ENCODE measurements around the gene UBE2E3.
"Not testable (repeated sequence)": the region's sequence is repeated elsewhere in the genome, so short reads cannot be mapped to it uniquely, and the experiment has no call there.

The UBE2E3 gene

DNA sequence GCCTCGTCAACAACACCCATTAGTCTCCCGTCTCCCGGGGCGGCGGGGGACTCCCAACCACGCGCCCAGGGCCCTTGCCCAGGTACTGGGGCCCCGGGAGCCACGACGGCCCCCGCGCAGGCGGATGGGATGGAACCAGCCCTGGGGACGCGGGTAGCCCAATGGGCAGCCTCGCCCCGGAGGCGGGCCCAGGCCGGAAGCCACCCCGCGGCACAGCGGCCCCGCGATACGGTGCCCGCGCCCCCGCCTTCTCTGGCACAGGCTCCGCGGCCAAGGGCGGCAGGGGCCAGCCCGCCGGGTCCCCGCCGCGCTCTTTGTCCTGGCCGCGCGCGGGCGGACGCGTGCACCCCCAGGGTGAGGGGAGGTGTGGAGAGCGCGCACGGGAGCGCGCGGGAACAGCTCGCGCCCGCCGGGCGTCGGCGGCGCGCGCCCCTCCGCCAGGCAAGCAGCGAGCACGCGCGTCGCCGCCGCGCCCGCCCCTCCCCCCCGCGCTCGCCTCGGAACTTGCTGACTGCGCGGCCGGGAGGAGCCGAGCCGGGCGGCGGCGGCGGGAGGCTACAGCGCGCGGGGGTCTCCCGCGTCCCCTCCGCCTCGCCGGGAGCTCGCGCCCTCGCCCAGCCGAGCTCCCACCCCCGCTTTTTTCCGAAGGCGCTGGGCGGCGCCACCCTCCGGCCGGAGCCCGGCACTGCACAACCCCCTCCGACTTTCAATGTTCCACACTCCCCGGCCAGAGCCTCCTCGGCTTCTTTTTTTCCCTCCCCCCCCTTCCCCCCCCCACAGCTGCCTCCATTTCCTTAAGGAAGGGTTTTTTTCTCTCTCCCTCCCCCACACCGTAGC is at the start of gene UBE2E3:
Gene UBE2E3 (plus strand): TSS at position 500 of the 837 bp plus-strand sequence. CDS start 1,438 bp downstream, outside the sequence.
- peak; percentile 53 to 71 (median 62) for DNase-seq

DNA sequence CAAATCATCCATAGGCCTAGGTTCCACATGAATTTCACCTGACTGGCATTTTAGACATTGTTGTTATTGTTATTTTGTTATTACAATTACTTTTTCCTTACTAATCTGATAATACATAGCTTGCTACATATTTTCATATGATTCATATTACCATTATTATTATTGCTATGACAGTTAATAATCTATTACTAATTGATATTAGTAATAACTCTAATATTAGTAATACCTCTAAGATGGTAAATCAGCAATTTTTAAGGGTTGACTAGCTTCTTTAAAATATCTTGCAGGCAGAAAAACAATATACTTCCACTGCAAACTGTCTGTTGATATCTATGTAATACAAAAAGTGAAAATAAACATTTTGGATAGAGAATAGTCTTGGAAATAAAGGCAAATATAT is 48.6 kb upstream of the UBE2E3 start:
- no peak for DNase-seq

DNA sequence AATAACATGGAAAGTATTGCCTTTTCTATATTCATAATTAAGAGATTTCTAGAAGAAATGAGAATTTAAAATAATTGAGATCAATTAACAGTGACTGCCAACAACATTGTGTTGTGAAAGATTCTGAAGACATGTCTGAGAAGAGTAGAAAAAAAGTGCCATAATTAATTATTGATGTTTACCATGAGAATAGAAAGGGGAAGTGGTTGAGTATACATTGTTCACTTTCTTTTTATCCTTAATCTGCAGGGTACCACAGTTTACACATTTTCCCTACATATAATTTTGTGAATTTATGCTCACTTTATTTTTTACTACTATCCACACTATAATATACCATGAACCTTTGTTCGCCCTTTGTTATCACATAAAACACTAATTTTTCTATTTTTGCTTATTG is 47.1 kb upstream of the UBE2E3 start:
- DNase-seq = no peak

DNA sequence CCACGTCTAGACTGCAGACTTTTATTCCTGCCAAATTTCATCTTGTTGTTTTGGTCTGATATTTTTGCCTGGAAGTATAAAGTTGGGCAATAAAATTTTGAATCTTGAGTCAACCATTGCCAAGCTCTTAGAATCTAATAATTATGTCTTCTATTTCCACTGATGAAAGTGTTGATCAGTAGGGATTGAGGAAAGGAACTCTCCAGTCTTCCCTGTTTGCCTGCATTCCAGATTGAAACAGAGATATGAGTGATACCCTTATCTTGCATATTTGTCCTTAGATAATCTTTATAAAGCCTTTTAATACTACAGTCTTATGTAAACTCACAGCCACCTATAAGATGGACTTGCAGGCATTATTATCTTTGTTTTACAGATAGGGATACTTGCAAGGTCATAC is 45.5 kb upstream of the UBE2E3 start:
- DNase-seq = no peak

GRCh38 chr2:180937480-180937879 is 42.9 kb upstream of the UBE2E3 start:
- not testable (repeated sequence) for DNase-seq

- no peak for DNase-seq
These were observed 42.0 kb upstream of the UBE2E3 start for GRCh38 chr2:180938451-180938850.

DNA sequence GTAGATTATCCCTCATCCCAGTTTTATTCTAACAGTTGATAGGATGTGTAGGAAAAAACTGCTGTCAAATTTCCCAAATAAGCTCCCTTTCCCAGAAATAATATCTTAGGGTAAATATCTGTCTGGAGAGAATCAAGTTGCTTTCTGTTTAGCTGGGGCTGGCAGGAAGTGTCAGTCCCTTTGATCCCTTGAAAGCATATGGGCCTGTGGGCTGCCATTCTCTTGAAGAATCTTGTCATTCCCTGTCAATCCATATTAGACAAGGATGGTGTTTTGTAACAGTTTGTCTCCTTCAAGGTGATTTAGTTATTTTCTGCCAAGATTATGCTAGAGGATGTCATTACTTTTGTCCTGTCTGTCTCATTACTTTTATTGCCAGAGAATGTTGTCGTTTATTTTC is 37.1 kb upstream of the UBE2E3 start:
- no peak for DNase-seq

DNA sequence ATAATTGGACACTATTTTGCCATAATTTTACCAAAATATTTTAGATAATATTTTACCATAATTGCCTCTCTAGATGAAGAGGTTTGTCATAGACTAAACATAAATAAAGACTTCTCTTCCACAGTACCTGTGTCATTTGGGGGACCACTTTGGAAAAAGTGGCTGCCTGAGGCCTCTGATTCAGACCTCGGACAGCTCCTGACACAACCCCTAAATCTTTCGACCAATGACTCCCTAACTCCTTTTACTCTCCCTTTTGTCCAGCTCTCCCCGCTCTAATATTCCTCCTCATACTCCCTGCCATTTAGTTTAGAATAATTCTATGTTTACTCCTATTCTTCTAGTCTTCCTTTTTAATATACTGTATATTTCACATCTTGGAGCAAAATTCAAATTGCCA is 36.0 kb upstream of the UBE2E3 start:
- DNase-seq = no peak

GRCh38 chr2:180947208-180947689 is 33.2 kb upstream of the UBE2E3 start:
- no peak for DNase-seq

DNA sequence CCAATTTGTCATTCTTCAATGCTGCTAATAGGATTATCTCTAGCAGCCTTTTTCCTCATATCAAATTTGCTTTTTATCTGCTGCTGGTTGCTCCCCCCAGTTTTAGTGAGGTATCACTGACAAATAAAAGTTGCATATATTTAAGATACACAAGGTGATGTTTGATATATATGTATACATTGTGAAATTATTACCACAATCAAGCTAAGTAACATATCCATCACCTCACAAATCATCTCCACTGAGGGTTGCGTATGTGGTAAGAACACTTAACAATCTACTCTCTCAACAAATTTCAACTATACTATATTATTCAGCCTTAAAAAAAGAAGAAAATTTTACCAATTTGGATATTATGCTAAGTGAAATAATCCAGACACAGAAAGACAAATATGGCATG is 30.5 kb upstream of the UBE2E3 start:
- no peak for DNase-seq

DNA sequence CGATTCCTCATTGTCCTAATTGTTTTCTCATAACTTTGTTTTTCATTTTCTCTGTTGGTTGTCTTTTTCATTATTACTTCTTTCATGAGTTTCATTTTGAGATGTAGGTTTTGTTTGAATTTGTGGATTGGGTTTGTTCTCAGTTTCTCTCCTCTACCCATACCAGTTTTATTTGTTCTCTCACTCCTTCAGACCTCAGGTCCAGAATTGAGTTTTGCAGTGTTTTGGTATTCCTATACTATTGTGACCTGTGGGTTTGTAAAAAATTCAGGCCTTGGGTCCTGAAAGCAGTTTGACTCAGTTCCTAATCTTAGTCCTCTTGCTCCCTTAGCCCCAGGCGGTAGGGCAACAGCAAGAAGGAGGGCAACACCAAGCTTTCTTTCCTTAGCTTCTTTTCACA is 28.3 kb upstream of the UBE2E3 start:
- no peak for DNase-seq

DNA sequence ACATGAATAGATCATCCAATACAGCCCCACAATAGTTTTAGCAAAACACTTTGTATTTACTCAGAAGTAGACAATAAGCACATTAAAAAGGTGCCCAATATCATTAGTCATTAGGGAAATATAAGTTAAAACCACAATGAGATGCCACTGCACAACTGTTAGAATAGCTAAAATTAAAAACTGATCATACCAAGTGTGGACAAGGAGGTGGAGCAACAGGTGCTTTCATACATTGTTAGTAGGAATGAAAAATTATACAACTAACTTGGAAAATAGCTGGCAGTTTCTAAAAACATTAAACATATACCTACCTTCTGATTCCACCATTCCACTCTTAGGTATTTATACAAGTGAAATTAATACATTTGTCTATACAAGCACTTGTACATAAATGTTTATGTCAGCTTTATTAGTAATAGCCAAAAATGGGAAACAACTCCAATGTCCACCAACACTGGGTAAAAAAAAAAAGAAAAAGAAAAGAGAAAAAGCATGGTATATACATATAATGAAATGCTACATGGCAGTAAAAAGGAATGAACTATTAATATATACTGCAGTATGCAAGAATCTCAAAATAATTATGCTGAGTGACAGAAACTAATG is 27.6 kb upstream of the UBE2E3 start:
- no peak for DNase-seq

DNA sequence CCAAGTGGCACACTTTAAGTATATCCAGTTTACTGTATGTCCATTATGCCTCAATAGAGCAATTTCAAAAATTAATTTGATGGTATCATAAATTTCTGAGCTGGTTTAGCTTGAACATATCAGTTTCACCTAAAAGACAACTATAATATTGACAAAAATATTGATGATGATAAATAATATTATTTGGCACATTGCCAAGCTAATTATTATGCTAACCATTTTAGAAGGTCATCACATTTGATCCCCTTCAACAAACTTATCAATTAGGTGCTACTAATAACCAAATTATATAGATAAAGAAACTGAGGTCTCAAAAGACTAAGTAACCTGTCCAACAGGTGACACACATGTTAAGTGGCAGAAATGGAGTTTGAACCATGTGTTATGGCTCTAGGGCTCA is 26.9 kb upstream of the UBE2E3 start:
- DNase-seq = no peak

GRCh38 chr2:180955101-180955500 is 25.3 kb upstream of the UBE2E3 start:
- no peak for DNase-seq

DNA sequence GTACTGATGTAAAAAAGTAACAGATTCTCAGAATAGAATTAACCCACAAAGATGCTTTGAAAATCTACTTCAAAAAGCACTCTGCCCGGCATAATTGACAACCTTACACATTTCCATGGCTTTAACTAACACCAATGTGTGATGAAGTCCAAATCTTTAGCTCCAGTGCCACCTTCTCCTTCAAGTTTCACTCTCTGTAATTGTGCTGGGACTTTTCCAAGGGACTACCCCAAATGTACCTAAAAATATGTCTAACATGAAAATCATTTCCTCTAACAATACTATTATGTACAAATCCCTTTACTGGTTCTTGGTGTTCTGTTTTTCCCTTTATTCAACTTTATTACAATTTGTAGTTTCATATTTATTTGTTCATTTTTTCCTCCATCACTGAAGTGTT is 20.6 kb upstream of the UBE2E3 start:
- no peak for DNase-seq

GRCh38 chr2:180960982-180961381 is 19.4 kb upstream of the UBE2E3 start:
- no peak for DNase-seq

GRCh38 chr2:180962727-180963314 is 17.6 kb upstream of the UBE2E3 start:
- DNase-seq = no peak

DNA sequence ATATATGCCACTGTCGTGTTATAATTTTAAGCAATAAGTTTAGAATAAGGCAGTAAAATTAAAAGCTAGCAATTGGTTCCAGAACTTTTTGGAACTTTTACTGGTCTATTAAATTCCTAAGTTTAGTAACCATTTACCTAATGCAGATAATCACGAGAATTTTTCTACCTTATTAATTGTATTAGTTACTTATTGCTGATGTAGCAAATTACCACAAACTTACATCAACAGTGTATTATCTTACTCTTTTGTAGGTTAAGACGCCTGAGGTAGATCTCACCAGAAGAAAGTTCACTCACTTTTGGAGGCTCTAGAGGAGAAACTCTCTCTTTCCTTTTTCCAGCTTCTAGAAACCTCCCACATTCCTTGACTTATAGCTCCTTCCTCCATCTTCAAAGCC is 14.0 kb upstream of the UBE2E3 start:
- DNase-seq = no peak

DNA sequence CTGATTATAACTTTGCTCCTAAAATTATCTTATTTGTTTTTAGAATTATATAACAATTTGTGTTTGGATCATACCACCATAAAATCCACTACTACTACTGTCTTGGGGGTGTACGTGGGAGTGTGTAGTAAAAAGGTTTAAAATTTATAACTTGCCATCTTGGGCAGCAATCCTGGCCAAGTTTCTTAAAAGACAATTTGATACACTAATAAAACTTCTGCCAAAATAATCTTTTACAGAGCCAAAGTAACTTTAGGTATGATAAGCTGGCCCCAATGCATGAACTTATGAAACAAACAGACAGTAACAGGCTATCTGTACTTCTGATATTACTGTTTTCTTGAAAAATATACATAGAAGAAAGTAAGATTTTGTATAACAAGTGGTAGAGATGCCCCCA is 11.3 kb upstream of the UBE2E3 start:
- DNase-seq = no peak

DNA sequence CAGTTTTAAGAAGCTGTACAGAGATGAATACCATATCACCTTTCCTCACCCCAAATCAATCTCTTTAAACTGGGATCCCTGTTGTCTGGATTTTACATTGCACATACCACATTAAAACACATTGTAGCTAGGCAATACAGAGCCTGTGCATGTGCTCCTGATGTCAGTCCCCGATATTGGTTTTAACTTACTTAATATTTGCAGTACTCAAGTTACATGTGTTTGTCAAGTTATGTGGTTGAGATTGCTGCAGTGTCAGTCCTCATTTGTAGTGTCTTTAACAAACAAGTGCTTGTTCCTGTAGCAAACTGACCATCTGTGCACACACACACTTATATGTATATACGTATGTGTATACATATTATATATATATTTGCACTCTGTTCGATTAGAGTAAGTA is 10.4 kb upstream of the UBE2E3 start:
- no peak for DNase-seq

- DNase-seq = no peak
These were observed 8.6 kb upstream of the UBE2E3 start for GRCh38 chr2:180971811-180972210.

DNA sequence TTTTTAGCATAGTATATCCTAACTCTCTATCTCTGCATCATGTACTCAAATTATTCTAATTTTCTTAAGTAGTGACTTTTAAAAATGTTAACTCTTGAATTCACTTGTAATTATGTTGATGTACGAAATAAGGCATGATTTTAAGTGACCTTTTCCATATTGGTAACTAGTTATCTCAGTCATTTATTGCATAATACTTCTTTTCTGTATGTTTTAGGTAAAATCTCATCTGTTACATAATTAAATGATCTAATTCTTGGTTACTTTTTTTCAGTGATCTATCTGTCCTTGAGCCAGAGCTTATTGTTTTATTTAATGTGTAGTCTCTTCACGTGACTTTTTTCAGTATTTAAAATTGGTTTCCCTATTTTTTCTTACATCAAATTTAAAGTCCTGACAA is 4.8 kb upstream of the UBE2E3 start:
- no peak for DNase-seq

DNA sequence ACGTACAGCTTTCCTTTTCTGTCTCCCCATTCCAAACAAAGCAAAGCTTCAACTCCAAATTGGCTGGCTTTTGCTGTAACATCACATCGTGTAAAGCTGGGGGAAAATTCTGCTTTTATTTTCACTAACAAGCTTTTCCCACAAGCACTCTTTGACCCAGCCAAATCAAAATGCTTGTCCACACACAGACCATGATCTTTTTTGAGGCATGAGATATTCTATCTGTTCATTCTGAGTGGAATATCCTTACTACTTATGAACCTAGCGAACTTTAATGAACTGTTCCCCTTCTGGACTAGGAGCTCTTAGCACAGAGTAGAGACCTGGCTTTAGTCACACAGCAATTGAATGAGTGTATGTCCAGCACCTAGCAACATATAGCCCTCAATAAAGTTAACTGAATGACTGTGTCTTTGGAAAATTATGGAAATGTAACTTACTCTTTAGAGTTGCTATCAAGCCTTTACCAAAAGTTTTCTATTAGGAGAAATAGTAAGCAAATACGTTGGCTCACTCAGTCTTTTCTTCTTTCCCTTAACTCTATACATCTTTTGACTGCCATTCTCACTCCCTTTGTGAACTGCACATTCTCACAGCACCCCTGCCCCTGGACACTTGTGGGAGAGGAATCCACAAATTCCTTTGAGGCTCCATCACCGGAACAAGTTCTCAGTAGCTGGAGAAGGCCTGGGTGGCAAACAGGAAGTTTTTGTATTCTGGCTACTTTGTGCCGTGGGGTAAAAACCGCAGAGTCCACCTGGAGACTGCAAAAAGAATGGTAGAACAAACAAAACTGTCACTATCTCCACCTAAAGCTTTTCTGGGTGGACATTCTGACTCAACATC is 1.3 kb upstream of the UBE2E3 start:
- no peak for DNase-seq
